Measurements from ENCODE around the gene DLG4. TPM values are rescaled to one million over a fixed set of nuclear protein-coding genes. Genes with fewer than 3 reads are reported as not detected.

The DLG4 gene
- total RNA-seq, 1 donor from 2014 or later = 14.0 TPM

- no peak for DNase-seq
- H3K36me3 ChIP-seq = peaks cover 29% of the 10 kb centered on the region
- intact Hi-C loops (cut with micrococcal nuclease) = no loop called here
- H3K4me3 ChIP-seq = peak overlapping the region; percentile 68
- TF ChIP-seq CTCF (IDR thresholded peaks at IDR 0.05; ENCODE audit: borderline replicate concordance) = no peak
- no peaks in the 10 kb centered on the region for H3K9me3 ChIP-seq (replicated peaks)
- peaks cover 33% of the 10 kb centered on the region for H3K4me1 ChIP-seq
- H3K27me3 ChIP-seq (ENCODE audit: low read depth) = peaks cover 60% of the 10 kb centered on the region
- peak overlapping the region; percentile 16 for H3K27ac ChIP-seq (replicated peaks)
Measured at GRCh38 chr17:7261379-7262191, 41.9 kb upstream of the DLG4 start.

GRCh38 chr17:7260651-7261378 is 41.2 kb upstream of the DLG4 start:
- TF ChIP-seq CTCF (IDR thresholded peaks at IDR 0.05; ENCODE audit: borderline replicate concordance) = no peak
- no peaks in the 10 kb centered on the region for H3K9me3 ChIP-seq (replicated peaks)
- intact Hi-C loops (cut with micrococcal nuclease) = no loop called here
- H3K27ac ChIP-seq (replicated peaks) = peak overlapping the region; percentile 16
- H3K4me3 ChIP-seq = peak overlapping the region; percentile 68
- no peak for DNase-seq
- peaks cover 36% of the 10 kb centered on the region for H3K36me3 ChIP-seq
- peaks cover 33% of the 10 kb centered on the region for H3K4me1 ChIP-seq
- H3K27me3 ChIP-seq (ENCODE audit: low read depth) = peaks cover 53% of the 10 kb centered on the region

GRCh38 chr17:7260151-7260550 is 40.5 kb upstream of the DLG4 start:
- Histone ChIP-seq H3K9me3 (replicated peaks) (no peaks in the 10 kb centered on the region), H3K36me3 (peaks cover 43% of the 10 kb centered on the region), H3K27ac (replicated peaks) (no peak overlapping the region), H3K4me3 (no peak overlapping the region), H3K27me3 (ENCODE audit: low read depth) (peaks cover 47% of the 10 kb centered on the region), H3K4me1 (peaks cover 33% of the 10 kb centered on the region)
- intact Hi-C loops (cut with micrococcal nuclease) = no loop called here
- TF ChIP-seq CTCF (IDR thresholded peaks at IDR 0.05; ENCODE audit: borderline replicate concordance) = no peak
- no peak for DNase-seq

- peaks cover 41% of the 10 kb centered on the region for H3K27me3 ChIP-seq (ENCODE audit: low read depth)
- no peak for DNase-seq
- H3K4me3 ChIP-seq = no peak overlapping the region
- no peak for TF ChIP-seq CTCF (IDR thresholded peaks at IDR 0.05; ENCODE audit: borderline replicate concordance)
- H3K36me3 ChIP-seq = peaks cover 49% of the 10 kb centered on the region
- intact Hi-C loops (cut with micrococcal nuclease) = no loop called here
- no peak overlapping the region for H3K27ac ChIP-seq (replicated peaks)
- peaks cover 33% of the 10 kb centered on the region for H3K4me1 ChIP-seq
- H3K9me3 ChIP-seq (replicated peaks) = no peaks in the 10 kb centered on the region
Measured at GRCh38 chr17:7259555-7259889, 39.9 kb upstream of the DLG4 start.

GRCh38 chr17:7258731-7259554 is 39.3 kb upstream of the DLG4 start:
- no peak for DNase-seq
- intact Hi-C loops (cut with micrococcal nuclease) = no loop called here
- Histone ChIP-seq H3K9me3 (replicated peaks) (no peaks in the 10 kb centered on the region), H3K27ac (replicated peaks) (no peak overlapping the region), H3K4me1 (peaks cover 33% of the 10 kb centered on the region), H3K36me3 (peaks cover 55% of the 10 kb centered on the region), H3K4me3 (no peak overlapping the region), H3K27me3 (ENCODE audit: low read depth) (peaks cover 35% of the 10 kb centered on the region)
- no peak for TF ChIP-seq CTCF (IDR thresholded peaks at IDR 0.05; ENCODE audit: borderline replicate concordance)

Data from left ventricle myocardium inferior (tissue), 1 donor.